Lower leg skin (tissue), 3 donors: ENCODE data around the gene PDE9A.

Source experiments
- CTCF ChIP-seq, 3 donors: fragments of 450-650 bp; IDR thresholded peaks; one replicate each; pipeline ENCODE4 v1.5.1; 2016; ENCODE audit warnings: antibody characterized with exemption in 3 of 3, mild to moderate bottlenecking in 3 of 3, moderate library complexity in 2 of 3
- POLR2A ChIP-seq, 2 donors: fragments of 450-650 bp; IDR thresholded peaks; one replicate each; pipeline ENCODE4 v1.6.1; 2016 to 2017; ENCODE audit warnings: antibody characterized with exemption in 2 of 2, mild to moderate bottlenecking in 1 of 2, moderate library complexity in 1 of 2

GRCh38 chr21:42751866-42752265 lies 98.4 kb downstream of the PDE9A start:
- TF ChIP-seq CTCF (IDR thresholded peaks at IDR 0.05) (no peak), POLR2A (IDR thresholded peaks at IDR 0.05) (no peak)
